GM18511 (cell line): ENCODE measurements around the gene KLHL40.

Experiments used
- ATAC-seq: cut with Tn5 transposase; IDR thresholded peaks from one replicate; pipeline ENCODE4 v1.9.1; 2021; ENCODE audit warnings: mild to moderate bottlenecking, moderate library complexity; ENCODE audit not compliant: unreplicated experiment

KLHL40 gene

DNA sequence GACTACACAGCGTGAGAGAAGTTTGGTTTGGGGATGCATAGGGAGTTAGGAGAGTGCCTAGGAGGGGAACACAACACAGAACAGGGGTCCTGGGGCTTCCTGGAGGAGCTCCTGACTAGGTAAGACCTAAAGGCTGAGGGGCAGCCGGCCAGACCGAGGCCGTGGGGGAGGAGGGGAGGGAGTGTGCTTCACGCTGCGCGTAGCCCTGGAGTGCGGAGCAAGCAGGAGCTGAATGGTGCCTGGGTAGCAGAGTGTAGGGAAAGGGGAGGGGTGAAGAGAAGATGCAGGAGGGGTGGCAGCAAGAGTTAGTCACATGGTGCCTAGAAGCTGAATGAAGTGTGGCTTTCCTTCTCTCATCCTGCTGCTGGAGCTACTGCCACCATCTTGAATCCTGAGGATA lies 49.7 kb downstream of the KLHL40 start:
- no peak for ATAC-seq

DNA sequence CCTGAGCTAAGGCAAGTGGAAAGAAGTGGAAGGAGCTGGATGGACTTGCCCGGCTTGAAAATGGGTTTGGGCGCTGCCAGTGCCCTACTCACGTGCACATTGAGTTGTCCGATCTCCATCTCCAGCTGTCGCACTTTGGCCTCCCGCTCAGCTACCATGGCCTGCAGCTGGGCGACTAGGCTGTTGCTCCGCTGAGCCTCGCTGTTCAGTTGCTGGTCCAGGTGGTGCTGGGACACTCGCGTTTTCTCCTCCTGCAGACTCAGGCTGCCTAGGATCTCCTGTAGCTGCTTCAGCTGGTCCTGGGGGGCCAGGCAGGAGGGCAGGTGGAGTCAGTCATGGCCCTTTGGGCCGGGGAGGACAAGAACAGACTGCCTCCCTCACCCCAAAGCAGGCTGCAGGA lies 50.3 kb downstream of the KLHL40 start:
- no peak for ATAC-seq

DNA sequence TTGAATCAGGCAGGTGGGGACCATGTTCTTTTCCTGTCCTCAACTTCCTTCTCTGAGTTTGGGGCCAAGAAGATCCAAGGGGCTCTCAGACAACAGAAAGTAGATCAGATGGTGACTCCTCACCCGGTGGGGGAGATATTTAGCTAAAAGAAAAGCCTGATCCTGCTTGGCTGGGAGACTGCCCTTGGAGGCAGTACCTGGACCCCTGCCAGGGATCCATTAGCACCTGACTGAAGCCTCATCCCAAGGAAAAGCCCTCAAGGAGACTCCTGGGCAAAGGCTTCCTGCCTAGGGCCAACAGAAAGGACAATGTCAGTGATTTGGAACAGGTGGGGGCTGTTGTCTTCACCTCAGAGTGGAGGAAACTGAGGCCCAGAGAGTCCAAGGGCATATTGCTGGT lies 50.7 kb downstream of the KLHL40 start:
- no peak for ATAC-seq

DNA sequence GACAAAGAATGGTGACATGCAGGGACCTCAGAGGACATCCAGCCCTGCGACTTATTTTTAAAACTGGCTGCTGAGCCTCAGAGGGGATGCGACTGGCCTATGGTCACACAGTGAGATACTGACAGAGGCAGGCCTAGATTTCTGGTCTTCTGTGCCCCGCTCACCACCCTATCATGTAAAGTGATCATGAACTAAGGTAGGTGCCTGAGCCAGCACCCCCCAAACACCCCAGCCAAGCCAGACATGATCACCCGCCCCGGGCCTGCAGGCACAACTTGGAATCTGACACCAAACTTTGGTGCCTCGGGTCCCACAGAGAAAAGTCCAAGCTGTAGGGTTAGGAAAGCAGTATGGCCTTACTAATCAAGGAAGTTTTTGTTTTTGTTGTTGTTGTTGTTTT lies 51.2 kb downstream of the KLHL40 start:
- no peak for ATAC-seq

DNA sequence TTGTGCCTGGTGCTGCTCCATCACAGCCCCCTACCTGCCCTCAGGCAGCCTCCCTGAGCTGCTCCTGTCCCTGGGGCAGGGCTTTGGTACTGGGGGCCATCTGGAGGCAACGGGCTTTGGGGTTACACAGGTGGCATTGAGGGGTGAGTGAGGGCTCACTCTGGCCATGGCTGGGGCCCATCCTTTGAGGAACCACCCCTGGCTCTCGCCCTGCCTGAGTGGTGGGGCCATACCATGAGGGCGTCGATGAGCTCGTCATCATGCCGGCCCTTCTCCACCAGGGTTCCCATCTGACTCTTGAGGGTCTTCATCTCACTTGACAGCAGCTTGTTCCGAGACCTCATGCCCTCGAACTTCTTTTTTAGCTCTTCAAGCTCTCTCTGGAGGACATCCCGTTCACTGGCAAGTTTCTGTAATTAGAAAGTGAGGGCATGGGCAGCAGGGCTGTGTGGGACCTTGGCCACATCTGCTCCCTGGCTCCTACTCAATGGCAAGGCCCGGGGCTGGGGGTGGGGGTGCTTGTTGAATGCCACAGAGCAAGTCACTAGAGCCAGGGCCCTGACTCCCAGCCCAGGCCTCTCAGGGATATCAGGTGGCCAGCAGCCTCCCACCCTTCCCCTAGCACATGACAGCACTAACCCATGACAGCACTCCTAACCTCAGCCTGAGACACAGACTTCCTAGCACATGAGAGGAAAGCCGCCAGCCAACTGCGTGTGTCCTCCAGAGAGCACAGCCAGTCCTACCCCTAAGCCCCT lies 54.2 kb downstream of the KLHL40 start:
- no peak for ATAC-seq

DNA sequence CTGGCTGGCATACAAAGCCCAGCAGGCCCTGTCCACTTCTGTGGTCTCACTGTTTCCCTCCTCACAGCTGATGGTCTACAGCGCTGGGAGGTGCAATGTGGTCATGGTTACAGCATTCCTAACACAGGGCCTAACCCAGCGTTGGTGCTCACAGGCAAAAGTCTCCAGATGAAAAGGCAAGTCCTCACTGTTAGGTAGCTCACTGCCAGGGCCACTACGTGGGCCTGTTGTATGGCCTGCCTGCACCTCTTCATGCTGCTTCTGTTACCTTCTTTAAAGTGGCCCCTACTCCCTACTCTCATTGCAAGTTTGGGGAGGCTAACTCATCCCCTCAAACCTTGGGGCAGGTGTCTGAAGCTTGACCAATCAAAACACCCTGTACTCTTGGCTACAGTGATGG lies 56.5 kb downstream of the KLHL40 start:
- no peak for ATAC-seq
